GM19467 (cell line): ENCODE results near the gene PLXNB3.
"Not testable (repeated sequence)": the region's sequence is repeated elsewhere in the genome, so short reads cannot be mapped to it uniquely, and the experiment has no call there.

Experiments used
- ATAC-seq: cut with Tn5 transposase; IDR thresholded peaks from one replicate; pipeline ENCODE4 v1.9.1; 2021; ENCODE audit warnings: mild to moderate bottlenecking, moderate library complexity; ENCODE audit not compliant: unreplicated experiment

The PLXNB3 gene

GRCh38 chrX:153806999-153807575 lies 43.0 kb downstream of the PLXNB3 start:
- no peak for ATAC-seq

- ATAC-seq, result no peak
Measured at GRCh38 chrX:153807976-153808375, 43.9 kb downstream of the PLXNB3 start.

GRCh38 chrX:153812220-153812619 lies 48.2 kb downstream of the PLXNB3 start:
- no peak for ATAC-seq

- no peak for ATAC-seq
Measured at GRCh38 chrX:153813161-153813560, 49.1 kb downstream of the PLXNB3 start.

- ATAC-seq, result no peak
Measured at GRCh38 chrX:153814591-153815315, 50.7 kb downstream of the PLXNB3 start.

- ATAC-seq, result no peak
Measured at GRCh38 chrX:153816831-153817690, 53.0 kb downstream of the PLXNB3 start.

- ATAC-seq, result not testable (repeated sequence)
Measured at GRCh38 chrX:153818064-153818463, 54.0 kb downstream of the PLXNB3 start.

GRCh38 chrX:153818571-153819383 lies 54.7 kb downstream of the PLXNB3 start:
- no peak for ATAC-seq

- no peak for ATAC-seq
Measured at GRCh38 chrX:153819384-153820040, 55.5 kb downstream of the PLXNB3 start.

- ATAC-seq, result no peak
Measured at GRCh38 chrX:153820601-153821000, 56.6 kb downstream of the PLXNB3 start.

GRCh38 chrX:153821066-153821465 lies 57.0 kb downstream of the PLXNB3 start:
- ATAC-seq, result no peak

- ATAC-seq, result no peak
Measured at GRCh38 chrX:153824348-153824747, 60.3 kb downstream of the PLXNB3 start.

- ATAC-seq, result no peak
Measured at GRCh38 chrX:153825042-153825441, 61.0 kb downstream of the PLXNB3 start.
